ENCODE results near the gene SRPRB.

GRCh38 chr3:133856316-133856715 lies 50.7 kb downstream of the SRPRB start:
- TF ChIP-seq CTCF (IDR thresholded peaks at IDR 0.05) (no peak), POLR2A (IDR thresholded peaks at IDR 0.05) (no peak)

All from testis (tissue), 2 donors.